GM11168 (cell line): ENCODE results near the gene KIAA0825.

Experiments used
- in situ Hi-C: fragments of 300-500 bp; cut with MboI; formaldehyde crosslinking; loops from one replicate; pipeline ENCODE4 v1.12.0; 2022; ENCODE audit warnings: low sequenced_read_pairs; ENCODE audit not compliant: unreplicated experiment

The KIAA0825 gene

GRCh38 chr5:94335936-94336335, 282.5 kb downstream of the KIAA0825 start:
- in situ Hi-C loops, result no loop called here

- in situ Hi-C loops, result no loop called here
Observed at GRCh38 chr5:94329115-94329514, 289.3 kb downstream of the KIAA0825 start.

DNA sequence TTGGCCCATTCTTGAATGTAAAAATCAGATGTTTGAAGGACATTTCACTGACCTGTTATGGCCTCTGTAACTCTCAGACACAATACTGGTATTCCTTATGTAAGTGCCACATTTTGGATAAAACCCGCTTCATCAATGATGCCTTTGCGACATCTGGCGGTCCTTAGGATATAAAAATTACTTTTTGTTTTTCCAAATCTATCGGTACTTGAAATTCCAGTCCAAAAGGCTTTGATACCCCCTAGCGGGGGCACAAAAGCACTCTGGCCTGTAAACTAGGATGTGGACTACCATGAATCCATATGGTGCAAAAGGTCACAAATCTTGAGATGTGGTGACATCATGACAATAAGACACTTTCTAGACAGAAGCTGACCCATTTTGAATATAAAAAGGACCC, 291.8 kb downstream of the KIAA0825 start:
- in situ Hi-C loops, result no loop called here

GRCh38 chr5:94316916-94317838, 301.2 kb downstream of the KIAA0825 start:
- in situ Hi-C loops, result no loop called here

DNA sequence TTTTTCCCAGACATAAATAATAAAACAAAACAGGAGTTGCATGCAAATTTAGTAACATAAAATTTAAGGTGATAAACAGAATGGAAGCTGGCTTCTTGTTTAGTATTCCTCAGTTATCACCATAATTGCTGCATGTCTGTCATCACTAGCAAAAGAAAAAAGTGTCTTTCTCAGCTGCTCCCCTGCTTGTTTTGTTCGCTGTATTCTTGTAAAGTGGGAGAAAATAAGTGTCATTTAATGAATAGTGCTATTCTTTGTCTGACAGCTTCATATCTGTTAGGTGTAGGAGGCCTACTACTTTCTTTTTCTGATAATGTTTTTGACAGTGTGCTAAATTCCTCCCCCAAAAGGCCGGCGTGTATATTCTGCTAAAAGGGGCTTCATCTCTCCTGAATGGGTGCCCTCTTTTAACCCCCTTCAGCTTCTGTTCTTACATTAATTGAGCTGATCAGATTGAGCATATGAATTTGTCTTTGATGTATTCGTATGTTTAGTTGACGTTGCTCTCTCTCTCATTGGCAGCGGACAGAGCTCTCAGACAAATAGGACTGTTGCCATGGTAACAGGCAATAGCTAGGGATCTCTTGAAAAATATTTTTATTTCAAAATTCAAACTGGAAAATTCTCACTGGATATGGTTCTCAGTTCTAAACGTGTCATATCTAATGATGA, 303.8 kb downstream of the KIAA0825 start:
- in situ Hi-C loops, result no loop called here

GRCh38 chr5:94313696-94314095, 304.7 kb downstream of the KIAA0825 start:
- in situ Hi-C loops, result no loop called here

DNA sequence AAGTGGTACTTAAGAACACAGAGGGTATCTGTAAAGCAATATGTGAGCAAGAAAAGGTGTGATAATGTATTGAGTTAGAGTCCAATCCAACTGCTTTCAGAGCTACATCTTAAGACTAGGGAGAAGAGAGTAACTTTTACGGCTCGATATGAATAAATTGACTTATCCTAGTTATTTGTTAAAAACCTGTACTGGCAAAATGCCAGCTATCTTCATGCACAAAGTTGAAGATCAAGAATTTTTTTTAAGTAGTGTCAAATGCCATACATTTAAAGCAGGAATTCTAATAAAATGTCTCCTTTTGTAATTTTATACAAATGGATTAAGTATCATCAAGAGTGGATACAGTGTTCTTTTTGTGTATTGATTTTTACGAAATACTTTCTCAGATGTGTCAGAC, 305.2 kb downstream of the KIAA0825 start:
- in situ Hi-C loops, result no loop called here

DNA sequence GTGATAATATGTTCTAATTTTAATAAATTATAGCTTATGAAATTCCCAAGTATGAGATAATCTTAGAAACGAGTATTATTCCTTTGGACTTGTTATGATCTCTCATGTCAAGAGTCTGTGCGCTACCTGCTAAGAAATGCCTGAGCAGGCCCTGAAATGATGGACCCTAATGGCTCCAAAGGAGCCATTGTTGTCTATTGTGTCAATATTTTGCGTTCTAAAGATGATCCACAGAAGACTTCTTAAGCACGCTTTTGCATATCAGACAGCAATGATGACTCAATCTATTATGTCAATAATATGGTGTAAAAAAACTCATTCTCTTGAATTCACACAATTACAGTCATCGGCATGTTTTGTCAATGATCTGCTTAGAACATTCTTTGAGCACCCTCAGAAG, 306.1 kb downstream of the KIAA0825 start:
- in situ Hi-C loops, result no loop called here

DNA sequence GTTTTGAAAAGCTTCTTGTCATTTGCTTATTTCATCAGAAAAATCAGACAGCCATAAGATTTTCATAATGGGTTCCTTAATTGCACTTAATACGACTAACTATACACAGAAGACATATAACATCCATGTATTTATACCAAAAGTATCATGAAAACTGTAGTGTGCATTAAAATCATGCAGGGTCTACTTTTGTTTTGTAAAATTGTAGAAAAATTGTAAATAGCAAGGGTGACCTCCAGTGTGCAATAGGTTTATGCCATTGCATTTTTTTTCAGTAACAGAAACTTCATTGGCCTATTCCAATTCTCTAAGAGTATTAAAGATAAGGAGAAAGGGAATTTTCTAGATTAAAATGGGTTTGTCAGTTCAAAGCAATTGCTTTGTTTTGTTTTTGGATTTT, 307.6 kb downstream of the KIAA0825 start:
- in situ Hi-C loops, result no loop called here

DNA sequence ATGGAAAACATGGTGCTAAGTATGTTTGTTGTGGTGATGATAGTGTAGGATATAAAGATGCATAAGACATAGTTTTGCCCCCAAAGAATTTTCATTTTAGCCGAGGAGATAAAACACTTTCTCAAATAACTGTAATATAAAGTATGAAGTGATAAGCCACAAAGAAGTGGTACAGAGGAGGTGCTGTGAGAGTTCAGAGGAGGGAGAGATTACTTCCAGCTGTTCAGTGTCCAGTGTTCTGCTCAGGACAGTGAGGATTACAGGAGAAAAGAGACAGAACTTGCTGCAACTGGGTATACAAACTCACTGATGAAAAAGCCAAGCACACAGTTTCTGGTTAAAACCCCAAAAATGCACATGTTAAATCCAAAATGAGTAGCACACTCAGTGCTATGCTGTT, 309.3 kb downstream of the KIAA0825 start:
- in situ Hi-C loops, result no loop called here

DNA sequence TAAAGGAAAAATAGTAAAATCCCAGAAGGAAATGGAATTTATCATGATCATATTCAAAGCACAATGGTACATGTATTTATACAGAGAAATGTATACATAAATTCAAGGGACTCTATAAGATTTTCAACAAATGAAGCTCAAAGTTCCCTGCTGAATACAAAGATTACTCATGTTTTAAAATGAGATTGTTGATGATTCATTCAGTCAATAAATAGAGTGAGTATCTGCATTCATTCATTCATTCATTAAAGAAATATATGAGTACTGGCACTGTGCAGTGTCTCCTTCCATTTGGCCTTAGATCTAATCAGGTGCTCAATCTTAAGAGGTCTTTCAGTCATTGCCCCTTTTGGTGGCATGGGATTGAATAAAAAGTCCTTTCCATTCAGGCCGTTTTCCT, 310.0 kb downstream of the KIAA0825 start:
- in situ Hi-C loops, result no loop called here

DNA sequence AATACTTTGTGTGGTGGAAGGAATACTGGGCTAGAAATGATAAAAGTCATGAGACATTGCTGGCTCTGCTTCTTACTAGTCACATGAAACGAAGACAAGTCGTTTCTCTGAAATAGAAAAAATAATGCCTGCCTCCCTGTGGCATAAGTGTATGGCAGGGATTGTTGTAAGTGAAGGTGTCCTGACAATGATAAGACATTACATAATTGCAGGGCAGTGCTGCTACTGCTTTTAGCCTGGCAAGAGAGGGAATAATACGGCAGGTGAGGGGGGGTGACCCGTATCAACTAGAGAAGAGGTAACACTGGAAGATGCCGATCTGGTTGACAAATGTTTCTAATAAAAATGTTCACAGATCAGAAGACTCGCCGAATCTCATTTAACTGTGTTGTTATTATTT, 314.3 kb downstream of the KIAA0825 start:
- in situ Hi-C loops, result no loop called here

GRCh38 chr5:94288937-94289336, 329.5 kb downstream of the KIAA0825 start:
- in situ Hi-C loops, result no loop called here

- in situ Hi-C loops, result no loop called here
Observed at GRCh38 chr5:94285984-94286383, 332.4 kb downstream of the KIAA0825 start.

- in situ Hi-C loops, result no loop called here
Observed at GRCh38 chr5:94283093-94283492, 335.3 kb downstream of the KIAA0825 start.

DNA sequence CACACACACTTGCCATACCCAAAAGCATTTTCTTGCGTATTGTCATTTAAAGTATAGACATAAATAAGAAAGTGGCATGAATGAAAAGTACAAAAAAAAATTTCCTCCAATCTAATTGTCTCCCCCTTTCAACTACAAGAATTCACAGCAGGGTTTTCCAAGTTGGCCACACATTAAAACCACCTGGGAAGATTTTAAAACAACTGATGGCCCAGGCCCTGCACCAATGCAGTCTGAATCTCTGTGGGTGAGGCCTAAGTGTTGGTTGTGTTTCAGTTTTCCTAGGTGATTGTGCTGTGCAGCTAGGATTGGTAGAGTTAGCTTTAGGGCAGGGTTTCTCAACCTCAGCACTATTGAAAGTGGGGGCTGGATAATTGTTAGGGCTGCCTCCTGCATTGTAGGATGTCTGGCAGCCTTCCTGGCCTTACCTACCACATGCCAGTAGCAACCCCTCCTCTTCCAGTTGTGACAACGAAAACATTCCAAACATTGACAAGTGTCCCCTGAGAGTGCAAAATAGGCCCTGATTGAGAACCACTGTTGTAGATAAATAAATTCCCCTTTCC, 337.1 kb downstream of the KIAA0825 start:
- in situ Hi-C loops, result no loop called here

DNA sequence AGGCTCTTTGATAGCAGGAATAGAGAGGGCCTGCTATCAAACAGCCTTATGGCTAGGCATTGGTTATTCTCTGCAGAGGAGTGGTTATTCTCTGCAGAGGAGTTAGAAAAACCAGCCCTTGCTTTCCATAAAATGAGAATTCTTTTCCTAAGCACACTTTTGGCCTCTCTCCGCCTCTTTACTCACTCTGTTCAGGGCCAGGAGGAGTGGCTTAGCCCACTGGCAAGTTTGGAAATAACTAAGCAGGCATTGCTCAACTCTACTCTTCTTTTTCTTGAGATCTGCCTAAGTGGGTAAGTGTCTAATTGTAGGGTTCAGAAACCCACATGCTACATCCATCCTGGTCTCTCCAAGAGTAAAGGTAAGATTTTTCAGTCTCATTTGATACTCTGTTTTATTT, 341.7 kb downstream of the KIAA0825 start:
- in situ Hi-C loops, result no loop called here

DNA sequence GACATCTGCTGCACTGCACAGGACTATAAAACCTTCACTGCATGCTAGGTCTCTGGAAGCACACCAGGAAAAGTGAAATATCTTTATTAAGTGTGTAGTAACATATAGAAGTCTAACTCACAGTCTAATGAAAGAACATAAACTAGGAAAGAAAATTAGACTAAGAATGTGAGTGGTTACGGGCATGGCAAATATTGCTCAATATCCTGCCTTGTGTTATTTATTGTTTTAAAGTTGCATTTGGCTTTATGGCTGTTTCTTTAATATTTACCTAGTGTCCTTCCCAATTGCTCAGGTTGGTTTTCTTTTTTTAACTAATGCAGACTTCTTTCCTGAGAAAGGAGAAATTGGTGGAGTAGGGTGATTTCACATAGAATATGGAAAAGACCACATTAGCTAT, 342.4 kb downstream of the KIAA0825 start:
- in situ Hi-C loops, result no loop called here

GRCh38 chr5:94274707-94275106, 343.7 kb downstream of the KIAA0825 start:
- in situ Hi-C loops, result no loop called here

- in situ Hi-C loops, result no loop called here
Observed at GRCh38 chr5:94268226-94268625, 350.2 kb downstream of the KIAA0825 start.

DNA sequence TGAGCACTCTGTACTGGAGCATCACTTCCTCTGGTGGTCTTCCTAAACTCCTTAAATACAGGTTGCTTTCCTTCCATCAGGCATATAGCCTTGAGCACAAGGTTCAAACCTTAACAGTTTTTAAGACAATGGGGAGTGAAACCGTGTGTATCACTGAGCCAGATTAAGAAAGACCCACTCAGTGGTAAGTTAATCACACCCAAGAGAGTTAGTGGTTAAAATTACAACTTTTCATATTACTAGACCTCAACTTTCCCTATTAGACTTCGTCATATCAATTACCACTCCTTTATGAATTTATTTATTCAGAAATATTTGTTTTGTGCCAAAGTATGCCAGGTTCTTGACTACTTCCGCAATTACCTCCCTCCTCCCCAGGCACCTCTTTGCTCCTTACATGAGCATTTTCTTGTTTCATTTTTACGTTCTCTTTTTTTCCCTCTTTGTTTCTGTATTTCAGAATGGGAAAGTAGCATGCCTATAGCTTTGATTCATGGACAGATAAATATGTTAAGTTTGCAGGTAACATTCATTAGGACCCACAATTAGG, 351.0 kb downstream of the KIAA0825 start:
- in situ Hi-C loops, result no loop called here
